Measurements from ENCODE around the gene GPX6. TPM values are rescaled to one million over a fixed set of nuclear protein-coding genes. Genes with fewer than 3 reads are reported as not detected.
"Not testable (repeated sequence)": the region's sequence is repeated elsewhere in the genome, so short reads cannot be mapped to it uniquely, and the experiment has no call there.

The GPX6 gene
- total RNA-seq, result not detected

DNA sequence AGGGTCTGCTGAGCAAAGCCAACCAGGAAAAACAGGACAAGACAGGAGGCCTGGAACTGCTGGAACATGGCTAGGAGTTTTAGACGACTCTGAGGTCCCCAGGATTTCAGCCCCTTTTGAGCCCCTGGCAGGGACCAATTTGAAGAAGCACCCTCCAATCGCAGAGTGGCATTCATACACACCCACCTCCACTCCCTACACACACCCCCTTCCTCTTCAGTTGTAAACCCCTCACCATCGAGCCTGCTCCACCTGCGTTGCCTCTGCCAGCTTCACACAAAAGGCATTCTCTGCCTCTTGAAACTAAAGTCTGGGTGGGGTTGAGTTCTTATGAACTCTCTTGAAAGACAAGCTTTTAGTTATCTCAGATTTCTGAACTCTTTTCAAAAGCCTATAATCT is at the start of gene GPX6:
TSS of gene GPX6 (minus strand) at position 118 of the 400 bp plus-strand sequence. CDS start at position 68, 50 bp downstream.
- DNase-seq (ENCODE audit: low spot score in 2 of 2) (no peak), FAIRE-seq (no peak)

DNA sequence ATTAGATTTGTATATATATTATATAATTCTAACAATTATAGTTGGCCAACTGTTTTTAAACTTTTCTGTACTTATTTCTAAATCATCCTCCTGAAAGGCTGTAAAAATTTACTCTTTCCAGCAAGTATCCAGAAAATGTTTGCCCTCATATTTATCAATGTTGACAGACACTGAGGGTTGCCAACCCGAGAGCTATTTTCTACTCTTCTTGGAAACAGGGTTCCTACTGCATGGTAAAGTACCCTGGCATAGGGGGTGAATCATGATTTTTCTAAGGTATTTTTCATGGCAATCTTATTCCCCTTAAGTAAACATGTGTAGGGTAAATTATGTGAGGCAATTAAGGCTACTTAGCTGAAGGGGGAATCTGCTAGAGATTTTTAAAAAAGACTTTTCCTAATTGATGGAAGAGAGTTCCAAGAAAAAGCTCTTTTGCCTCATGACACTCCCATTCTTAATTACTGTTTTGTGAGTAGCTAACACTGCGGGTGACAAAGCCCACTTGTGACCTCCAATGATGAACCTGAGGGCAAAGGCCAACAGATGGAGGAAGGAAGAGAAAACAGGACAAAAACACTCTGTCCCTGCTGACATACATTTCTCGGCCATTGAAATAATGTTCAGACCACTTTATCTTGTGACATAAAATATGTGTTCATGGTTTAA is 48.0 kb upstream of the GPX6 start:
- DNase-seq (ENCODE audit: low spot score in 2 of 2), result no peak
- FAIRE-seq, result no peak

DNA sequence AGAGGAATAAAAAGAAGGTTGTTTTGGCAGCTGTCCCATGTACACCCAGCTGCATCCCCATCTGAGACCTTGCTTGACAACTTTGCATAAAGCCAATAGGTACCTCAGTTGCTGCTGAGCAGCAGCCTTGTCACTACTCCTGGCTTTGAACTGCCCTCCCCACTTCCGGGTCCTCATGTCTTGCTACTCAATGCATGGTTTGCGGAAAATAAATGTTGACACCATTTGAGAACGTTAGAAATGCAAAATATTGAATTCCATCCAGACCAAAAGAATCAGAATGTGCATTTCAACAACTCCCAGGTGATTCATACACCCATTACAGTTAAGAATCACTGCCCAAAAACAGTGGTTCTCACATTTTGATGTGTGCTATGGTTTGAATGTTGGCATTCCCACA is 43.0 kb upstream of the GPX6 start:
- FAIRE-seq (no peak), DNase-seq (ENCODE audit: low spot score in 2 of 2) (no peak)

DNA sequence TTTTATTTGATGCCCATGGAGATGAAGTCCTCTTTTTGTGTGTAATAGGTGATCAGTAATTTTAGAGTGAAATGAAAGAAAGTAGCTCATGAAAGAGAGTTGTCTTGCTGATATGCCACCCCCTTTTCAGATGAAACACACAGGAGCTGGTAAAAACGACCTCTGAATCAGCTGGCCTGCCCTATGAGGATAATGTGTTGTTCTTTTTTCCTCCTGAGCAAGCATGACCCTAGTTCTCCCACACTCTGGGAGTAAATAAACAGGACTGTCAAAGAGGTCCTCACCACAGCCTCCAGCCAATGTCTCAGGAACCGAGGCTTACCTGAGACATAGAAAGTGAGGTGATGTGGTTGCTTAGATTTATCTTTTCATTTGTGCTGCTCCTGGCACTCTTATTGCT is 39.5 kb upstream of the GPX6 start:
- FAIRE-seq, result no peak

GRCh38 chr6:28553986-28554881 is 38.6 kb upstream of the GPX6 start:
- no peak for DNase-seq (ENCODE audit: low spot score in 2 of 2)
- no peak for FAIRE-seq

More for the DNA sequence above, 39.5 kb upstream of the GPX6 start:
- DNase-seq (ENCODE audit: low spot score in 2 of 2), result no peak

GRCh38 chr6:28553384-28553985 is 37.9 kb upstream of the GPX6 start:
- FAIRE-seq, result no peak
- no peak for DNase-seq (ENCODE audit: low spot score in 2 of 2)

GRCh38 chr6:28551891-28552666 is 36.5 kb upstream of the GPX6 start:
- no peak for FAIRE-seq
- no peak for DNase-seq (ENCODE audit: low spot score in 2 of 2)

DNA sequence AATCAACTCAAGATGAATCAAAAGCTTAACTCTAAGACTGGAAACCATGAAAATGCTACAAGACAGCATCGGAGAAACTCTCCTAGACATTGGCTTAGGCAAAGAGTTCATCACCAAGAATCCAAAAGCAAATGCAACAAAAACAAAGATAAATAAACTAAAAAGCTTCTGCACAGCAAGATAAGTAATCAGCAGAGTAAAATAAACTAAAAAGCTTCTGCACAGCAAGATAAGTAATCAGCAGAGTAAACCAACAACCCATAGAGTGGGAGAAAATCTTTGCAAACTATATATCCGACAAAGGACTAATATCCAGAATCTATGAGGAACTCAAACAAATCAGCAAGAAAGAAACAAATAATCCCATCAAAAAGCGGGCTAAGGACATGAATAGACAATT is 31.4 kb upstream of the GPX6 start:
- FAIRE-seq; DNase-seq (ENCODE audit: low spot score in 2 of 2): not testable (repeated sequence)

- no peak for FAIRE-seq
These were observed 30.4 kb upstream of the GPX6 start for GRCh38 chr6:28545955-28546354.

DNA sequence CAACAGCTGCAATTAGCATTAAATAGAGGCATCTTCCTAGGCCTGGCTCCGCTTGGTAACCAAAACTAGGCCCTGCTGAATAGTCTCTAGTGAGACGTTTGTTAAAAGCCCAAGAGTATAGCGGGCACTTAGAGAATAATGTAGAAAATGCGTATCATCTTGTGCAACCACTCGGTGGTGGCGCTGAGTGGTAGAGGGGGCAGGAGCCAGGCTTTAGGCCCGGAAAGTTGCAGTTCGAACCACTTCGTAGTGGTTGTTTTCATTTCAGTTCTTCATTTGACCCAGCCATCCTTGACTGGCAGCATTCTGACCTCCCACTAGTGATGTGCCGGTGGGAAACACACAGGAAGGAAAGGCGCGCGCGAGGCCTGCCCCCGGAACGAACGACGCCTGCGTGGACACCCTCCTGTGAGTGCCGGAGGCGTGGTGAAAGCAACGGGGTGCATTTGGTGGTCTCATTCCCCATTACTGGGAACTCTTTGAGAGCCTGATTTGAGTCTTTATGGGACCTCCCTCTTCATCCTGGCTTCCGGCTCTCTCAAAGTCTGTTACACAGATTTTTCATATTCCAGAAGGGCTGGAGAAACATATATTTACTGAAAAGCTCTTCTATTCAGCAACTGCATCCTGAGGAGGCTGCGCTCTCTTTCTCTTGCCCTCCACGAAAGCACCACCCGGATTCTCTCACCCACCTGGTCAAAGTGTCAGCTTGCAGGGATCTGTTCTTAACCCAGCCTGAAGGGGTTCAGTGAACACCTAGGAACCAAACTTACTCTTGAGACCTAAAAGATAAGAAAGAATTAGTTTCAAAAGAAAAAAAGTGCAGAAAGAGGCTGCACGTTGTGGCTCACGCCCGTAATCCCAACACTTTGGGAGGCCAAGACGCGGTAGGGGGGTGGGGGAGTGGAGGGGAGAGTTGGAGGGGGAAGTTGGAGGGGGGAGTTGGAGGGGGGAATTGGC is 28.3 kb upstream of the GPX6 start:
- FAIRE-seq (no peak), DNase-seq (ENCODE audit: low spot score in 2 of 2) (no peak)

More at GRCh38 chr6:28545955-28546354, 30.4 kb upstream of the GPX6 start:
- no peak for DNase-seq (ENCODE audit: low spot score in 2 of 2)

DNA sequence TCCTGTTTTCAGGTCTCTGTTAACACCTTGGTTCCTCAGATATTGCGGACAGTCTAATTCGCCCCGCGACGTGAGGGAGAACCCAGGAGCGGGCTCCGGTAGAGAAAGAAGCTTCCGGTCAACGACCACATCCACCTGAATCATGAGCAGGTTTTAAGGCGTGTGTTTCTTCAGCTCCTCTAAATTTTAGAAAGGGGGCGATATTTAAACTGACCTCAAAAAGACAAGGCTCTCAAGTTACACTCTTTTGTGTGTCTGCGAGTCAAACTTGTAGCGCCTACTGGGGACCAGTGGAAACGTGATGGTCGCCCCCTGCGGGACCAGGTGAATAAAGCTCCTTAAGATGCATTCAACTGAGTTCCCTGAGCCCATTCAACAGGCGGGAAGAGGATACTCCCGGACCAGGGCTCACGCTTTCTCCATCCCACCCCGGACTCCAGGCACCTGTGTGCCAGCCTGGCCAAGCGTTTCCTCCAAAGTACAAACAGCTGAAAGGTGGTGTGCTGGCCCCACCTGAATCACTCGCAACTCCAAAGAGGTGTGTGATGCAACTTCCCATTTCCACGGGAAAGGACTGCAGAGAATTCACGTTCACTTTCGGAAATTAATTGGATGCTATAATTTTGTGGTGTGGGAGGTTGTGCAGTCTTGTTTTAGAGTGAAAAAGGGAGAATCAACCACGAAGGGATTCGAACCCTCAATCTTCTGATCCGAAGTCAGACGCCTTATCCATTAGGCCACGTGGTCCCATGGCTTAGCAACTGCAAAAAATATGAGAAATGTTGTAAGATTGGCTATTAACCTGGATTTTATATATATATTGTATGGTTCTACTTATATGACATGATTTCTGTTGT is 27.1 kb upstream of the GPX6 start:
- FAIRE-seq (no peak), DNase-seq (ENCODE audit: low spot score in 2 of 2) (no peak)

DNA sequence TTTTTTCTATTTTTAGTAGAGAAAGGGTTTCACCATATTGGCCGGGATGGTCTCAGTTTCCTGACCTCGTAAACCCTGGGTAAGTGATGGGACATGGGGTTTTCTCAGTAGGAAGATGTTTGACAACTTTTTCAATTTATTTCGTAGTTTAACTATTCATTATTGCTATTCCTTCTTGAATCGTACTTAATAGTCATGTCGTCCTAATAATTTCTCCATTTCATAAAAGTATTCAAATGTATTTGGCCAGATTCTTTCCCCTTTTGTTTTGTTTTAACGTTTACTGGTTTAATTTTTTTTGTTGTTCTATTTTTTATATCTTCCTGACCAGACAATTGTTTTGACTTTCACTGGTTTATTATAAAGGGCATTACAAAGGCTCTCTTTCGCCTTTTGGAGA is 26.4 kb upstream of the GPX6 start:
- DNase-seq (ENCODE audit: low spot score in 2 of 2) (no peak), FAIRE-seq (no peak)

GRCh38 chr6:28537509-28538140 is 22.0 kb upstream of the GPX6 start:
- DNase-seq (ENCODE audit: low spot score in 2 of 2) (no peak), FAIRE-seq (no peak)

GRCh38 chr6:28537065-28537464 is 21.5 kb upstream of the GPX6 start:
- DNase-seq (ENCODE audit: low spot score in 2 of 2) (no peak), FAIRE-seq (no peak)

DNA sequence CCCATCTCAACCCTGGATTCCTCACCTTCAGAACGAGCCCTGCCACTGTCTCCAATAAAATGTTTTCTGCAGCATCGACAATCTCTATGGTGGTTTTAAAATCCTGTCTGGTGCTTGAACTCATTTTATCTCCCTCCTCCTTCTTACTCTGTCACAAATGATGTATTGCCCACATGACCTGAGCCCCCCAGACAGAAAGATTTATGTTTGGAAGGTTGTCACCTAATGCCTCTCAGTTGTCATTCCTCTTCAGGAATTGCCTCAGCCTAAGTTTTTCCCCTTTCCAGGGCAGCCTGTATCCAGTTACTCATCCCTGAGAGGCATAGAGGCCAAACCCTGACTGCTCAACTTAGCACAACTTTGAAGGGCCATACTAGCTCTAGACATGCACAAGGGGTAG is 19.3 kb upstream of the GPX6 start:
- no peak for DNase-seq (ENCODE audit: low spot score in 2 of 2)
- no peak for FAIRE-seq

DNA sequence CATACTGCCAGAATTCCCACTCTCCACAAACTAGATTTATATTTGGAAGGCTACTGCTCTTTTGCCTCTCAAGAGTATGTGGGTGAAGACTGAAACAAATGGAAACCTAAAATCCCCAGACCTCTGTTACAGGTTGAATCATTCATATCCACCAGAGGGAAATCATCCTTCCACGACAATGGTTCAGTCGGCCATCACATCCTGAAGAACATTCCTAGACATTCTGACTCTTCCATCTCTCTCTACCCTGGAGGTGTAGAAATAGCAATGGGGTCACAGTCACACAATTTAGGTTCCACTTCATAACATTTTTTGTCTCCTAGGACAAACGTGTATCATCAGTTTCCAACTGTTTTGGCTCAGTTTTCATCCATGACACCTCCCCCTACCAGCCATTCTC is 18.7 kb upstream of the GPX6 start:
- FAIRE-seq, result no peak
- no peak for DNase-seq (ENCODE audit: low spot score in 2 of 2)

- no peak for FAIRE-seq
- no peak for DNase-seq (ENCODE audit: low spot score in 2 of 2)
These were observed 16.0 kb upstream of the GPX6 start for GRCh38 chr6:28531479-28532128.

GRCh38 chr6:28530777-28531176 is 15.2 kb upstream of the GPX6 start:
- no peak for DNase-seq (ENCODE audit: low spot score in 2 of 2)
- no peak for FAIRE-seq

Measured in frontal cortex (tissue), 4 donors.